NCI-H2029 (cell line): ENCODE measurements around the gene COL19A1.

ENCODE experiments used
- DNase-seq: peaks from one replicate; lab custom pipeline; 2025; lab: John Stamatoyannopoulos, UW

Gene COL19A1

DNA sequence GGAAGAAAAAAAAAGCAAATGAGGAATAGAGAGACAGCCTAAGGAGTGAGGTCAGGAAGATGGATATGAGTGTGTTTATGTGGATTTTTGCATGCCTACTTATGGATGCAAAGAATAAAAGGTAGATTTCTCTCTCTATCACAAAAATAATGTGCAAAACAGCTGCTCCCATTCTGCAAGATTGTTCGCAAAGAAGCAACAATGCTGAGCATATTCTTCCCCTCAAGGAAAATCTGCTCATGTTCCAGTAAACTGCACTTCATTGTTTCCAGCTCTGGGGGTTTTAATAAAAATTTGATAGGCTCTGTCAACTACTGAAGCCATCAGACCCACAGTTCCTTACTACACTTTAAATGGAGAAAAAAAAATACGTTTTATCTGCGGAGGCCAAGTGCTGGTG, 259.2 kb downstream of the COL19A1 start:
- DNase-seq, result no peak

DNA sequence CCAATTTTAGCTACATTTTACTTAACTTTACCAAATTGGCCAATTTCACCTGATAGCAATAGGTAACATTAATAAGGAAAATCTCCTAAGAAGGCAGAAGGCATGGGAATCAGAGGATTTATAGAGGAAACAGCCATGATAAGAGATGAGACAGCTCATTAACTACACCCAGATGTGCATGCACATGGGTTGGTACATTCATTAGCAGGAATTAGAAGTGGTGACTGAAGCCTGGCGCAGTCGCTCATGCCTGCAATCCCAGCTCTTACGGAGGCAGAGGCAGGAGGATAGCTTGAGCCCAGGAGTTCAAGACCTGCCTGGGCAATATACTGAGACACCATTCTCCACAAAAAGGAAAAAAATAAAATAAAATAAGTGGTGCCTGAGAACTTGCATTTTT, 263.0 kb downstream of the COL19A1 start:
- DNase-seq, result no peak

DNA sequence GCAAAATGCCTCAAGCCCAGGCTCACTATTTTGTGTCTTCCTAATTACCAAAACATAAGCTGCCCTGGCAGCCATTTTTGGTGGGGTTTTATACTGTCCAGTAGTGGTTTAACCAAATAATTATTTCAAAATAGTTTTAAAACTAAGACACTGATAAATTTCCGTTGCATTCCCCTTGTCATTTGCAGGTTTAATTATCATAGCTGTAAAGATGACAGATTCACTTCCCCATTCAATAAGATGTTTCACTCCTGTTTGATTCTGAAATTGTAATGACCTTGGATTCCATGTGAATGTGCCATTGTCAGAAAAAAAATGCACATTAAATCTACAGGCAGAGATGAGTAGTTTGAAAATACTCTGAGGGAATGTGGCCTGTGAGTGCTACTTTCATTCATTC, 264.5 kb downstream of the COL19A1 start:
- DNase-seq, result no peak

DNA sequence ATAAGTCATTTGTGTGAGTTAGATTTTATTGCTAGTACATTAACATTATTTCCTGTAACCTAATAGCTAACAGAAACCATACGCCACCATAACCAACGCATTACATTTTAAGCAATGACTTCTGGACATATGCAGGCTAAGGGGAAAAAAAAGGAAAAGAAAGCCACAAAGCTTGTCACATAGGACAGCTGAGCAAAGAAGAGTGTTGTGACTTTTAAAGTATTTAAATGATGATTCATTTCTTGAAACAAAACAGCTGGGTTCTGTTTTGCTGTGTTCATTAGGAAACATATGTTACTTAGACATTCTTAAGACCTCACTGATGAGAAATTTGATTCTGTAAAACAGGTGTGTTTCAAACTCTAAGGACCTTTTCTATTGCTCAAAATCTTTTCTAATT, 265.2 kb downstream of the COL19A1 start:
- DNase-seq, result no peak

DNA sequence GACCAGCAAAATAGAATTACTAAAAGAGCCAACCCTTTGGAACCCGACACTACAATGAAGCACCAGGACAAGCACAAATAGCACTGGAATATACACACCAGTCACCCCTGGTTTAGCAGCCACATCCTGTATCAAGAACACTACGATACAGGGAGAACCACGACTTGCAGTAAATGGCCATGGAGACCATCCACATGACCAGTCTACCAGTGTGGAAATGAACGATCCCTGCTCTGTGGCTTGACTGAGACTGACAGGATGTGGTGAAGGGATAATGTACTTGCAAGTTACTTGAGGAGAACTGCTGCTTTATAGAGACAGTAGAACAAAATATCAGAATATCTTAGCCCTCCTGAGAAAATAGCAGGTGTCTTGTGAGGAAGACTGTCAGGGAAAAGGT, 266.9 kb downstream of the COL19A1 start:
- no peak for DNase-seq

DNA sequence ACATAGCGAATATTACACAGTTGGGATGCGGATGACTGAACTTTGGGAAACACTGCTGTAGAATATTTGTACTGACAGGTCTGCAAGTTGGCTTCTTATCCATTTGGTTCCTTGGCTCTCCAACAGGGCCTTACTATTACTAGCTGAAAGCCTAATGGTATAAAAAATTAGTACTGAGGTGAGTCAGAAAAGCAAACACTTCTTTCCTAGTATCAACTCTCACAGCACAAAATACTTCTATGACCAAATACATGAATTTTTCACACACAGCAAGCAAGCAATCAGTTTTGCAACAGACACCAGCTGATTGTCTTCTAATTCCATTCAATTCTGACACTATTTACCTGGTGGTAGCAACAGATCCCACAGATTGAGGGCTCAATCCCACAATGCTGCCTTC, 268.2 kb downstream of the COL19A1 start:
- no peak for DNase-seq

DNA sequence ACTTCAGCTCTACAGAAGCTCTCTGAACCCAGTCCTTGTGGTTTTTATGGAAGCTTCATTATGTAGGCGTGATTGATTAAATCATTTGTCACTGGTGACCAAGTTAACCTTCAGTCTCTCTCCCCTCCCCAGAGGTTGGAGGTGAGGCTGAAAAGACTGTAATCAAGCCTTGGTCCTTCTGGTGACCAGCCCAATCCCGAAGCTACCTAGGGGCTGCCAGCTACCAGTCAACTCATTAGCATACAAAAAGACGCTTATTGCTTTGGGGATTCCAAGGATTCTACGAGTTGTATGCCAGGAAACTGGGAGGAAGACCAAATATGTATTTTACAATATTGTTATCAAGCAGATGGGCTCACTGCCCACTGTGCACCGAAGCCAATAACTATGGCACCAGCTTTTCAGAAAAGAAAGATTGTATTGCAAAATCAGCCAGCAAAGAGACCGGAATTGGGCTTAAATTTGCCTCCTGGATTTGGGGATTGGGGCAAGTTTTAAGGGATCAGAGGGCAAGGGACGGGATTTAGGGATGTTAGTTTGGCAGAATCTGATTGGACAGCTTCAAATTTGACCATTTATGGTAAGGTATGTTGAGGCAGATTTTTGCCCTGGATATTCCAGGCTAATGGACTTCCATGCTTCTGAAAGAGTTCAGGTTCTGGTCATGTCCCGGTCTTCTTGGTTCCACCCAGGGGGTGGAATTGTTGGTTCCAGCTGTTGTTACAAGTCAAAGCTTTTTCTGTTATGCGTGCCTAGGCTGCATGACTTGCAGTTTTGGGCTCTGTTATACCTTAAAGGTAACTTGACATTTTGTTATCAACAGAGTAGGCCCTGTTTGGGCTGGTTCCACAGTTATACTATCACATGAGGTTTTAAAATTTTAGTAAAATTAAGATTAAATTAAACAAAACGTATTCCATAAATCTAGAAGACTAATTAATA, 269.1 kb downstream of the COL19A1 start:
- no peak for DNase-seq

DNA sequence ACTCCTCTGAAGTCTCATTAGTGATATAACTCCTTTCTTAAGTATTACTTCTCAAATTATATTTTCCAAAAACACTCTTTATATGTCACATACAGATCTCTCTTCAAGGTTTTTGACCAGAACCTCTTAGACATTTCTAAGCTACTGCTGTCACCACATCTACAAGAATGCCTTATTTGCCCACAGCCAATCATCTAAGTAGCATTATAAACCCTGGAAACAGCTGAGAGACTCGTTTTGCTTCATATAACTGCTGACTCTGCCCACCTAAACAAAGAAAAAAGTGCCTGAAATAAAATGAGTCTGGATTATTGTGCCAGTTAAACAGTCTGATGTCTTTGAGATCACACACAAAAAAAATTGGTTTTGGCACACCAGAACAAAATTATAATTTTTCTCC, 270.6 kb downstream of the COL19A1 start:
- no peak for DNase-seq

DNA sequence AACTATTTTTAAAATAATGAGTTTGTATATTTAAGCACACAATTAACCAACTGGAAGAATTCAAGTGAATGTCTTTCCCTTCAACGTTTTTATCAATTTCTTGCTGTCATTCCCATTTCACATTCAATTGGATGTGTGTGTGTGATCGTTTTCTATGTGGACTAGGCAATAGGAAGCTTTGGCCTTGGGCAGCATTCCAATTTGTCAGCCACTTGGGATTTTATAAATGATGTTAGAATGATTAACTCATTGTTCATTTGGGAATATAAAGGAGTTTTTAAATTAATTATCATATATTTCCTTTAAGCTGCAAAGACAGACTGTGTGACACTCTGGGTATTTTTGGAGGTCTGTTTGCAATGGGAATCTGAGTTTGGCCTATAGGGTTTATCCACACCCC, 274.1 kb downstream of the COL19A1 start:
- no peak for DNase-seq

DNA sequence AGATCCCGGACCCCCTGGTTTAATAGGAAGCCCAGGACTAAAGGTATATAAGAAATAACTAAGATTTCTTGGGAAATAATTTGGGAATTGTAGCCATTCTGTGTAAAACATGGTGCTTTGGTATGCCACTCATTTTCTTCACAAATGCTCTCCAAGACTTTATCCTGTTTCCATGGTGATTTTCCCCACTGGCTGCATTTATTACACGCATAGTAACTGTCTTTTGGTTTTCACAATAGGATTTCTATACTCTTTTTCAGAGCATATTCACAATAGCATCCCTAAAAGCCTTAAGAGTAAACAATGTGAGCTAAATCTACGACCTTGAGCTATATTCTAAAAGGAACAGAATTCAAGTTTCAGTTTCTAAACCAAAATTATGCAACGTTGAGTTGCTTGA, 275.7 kb downstream of the COL19A1 start:
- no peak for DNase-seq

DNA sequence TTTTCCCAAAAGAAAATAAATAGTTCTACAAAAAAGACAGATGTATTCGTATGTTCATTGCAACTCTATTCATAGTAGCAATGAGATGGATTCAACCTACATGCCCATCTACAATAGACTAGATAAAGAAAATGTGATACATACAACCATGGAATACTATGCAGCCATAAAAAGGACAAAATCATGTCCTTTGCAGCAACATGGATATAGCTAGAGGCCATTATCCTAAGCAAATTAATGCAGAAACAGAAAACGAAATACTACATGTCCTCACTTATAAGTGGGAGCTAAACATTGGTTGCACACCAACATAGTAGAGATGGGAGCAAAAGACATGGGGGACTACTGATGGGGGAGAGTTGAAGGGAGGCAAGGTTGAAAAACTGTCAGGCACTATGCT, 278.8 kb downstream of the COL19A1 start:
- no peak for DNase-seq

DNA sequence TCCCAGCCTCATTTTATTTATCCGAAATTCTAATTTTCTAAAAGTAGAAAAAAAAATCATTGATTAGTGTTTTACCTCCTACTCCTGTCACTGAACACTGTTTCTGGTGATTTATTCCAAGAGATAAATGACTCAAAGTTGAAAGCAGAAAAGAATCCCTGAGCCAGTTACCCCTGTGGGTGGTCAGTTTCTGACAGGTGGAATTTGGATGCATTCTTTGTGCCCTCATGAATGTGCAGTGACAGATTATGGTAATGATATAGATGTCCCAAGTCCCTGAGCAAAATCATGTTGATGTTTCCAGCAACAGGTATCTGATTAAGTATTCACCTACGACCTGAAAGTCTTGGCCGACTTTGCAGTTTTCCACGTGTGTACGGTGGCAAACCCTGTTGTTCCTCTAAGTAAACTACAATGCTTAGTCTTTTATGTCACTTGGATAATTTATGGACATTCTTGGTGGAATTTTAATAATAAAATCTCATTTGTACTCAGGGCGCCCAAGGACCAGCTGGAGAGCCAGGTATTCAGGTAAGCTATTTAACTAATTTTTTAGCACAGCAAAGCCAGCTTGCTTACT, 282.9 kb downstream of the COL19A1 start:
- DNase-seq, result no peak

DNA sequence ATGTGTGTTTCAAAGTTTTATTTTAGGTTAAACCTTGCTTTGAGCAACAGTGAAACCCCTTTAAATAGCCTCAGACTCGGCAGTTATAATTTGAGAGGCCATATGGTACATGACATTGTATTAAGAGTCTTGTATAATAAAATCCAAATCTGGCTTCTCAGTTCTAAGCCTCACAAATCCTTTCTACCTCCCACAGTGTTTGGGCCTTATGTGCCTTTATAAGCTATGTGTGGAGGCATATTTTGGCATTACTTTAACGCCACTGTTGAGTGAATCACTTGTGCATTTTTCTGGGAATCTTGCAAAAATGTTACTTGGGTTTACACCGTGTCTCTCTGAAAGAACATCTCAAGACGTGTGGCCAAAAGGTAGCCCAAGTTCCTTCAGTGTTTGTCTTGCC, 284.2 kb downstream of the COL19A1 start:
- no peak for DNase-seq

DNA sequence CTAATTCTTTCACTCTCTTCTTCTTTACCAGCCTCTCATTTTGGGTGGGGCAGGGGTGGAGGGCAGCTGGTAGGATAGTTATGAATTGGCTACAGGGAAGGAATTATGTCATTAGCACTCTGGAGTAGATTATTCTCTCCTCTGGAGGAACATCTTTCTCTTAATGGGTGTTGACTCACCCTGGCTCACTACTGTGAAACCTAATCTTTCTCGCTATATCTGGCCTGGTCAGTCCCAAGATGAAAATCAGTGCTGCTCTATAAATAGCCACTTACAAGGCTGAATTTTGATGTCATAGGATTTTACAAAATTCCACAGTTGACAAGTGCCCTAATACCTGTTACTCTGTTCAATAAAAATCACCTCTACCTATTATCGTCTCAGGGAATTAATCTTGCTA, 285.3 kb downstream of the COL19A1 start:
- no peak for DNase-seq

DNA sequence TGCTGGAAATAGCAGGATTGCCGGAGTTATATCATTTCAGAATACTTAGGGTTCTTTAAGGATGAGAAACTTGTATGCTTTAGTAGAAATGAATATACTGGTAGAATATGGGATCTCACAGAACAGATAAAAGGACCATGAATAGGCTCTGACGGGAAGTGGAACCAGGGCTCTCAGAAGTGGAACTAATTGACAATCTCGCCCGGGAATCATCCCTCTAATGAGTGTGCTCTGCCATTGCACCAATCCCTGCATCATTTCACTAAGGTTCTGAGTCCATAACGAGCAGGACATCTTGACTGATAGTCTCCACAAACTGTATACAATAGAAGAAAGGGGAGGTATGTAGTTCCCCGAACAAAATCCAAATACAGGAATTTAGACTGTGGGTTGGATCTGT, 286.4 kb downstream of the COL19A1 start:
- DNase-seq, result no peak

DNA sequence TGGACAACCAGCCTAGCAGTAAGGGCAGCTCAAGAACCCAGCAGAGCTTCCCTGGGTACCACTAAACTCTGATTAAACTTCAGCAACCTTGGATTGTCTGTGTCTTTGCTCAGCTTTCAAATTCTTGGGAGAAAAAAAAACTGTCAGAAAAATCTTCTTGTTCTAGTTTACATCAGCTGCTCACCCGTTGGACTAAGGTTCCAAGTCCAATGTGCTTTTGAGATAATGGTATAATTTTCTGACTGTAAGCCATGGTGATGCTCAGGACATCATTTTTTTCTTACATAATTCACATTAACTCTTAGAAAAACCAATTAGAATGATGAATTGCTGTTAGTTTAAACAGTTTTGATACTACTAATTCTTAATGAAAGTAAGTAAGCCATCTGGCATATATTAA, 290.7 kb downstream of the COL19A1 start:
- DNase-seq, result no peak

DNA sequence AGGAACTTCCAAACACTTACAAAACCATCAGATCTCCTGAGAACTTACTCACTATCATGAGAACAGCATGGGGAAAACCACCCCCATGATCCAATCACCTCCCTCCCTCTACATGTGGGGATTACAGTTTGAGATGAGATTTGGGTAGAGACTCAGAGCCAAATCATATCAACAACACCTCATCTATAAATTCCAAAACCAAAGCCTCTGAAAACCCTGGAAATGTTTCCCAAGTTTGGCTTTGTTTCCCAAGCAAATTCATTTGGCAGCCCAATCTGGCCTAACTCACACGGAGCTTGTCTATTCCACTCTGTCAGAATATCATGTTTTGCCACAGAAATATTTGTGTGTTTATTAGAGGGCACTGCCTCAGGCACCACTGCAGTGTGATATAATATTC, 293.9 kb downstream of the COL19A1 start:
- no peak for DNase-seq

DNA sequence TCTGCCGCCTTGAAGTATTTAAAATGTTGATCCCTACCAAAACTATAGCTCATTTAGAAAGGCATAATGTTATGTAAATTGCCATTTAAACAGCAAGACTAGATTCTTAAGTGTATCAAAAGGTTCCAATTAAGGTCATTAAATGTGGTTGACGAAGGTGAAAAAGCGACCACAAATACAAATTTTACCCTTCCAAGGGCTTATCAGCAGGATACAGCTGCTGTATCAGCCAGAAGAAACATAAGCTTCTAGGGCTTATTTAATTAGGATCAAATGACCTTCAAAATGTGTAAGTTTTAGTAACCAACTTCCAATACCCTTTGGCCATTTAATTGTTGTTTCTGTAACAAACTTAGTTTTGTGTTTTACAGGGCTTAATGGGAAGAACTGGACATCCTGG, 296.6 kb downstream of the COL19A1 start:
- DNase-seq, result no peak

DNA sequence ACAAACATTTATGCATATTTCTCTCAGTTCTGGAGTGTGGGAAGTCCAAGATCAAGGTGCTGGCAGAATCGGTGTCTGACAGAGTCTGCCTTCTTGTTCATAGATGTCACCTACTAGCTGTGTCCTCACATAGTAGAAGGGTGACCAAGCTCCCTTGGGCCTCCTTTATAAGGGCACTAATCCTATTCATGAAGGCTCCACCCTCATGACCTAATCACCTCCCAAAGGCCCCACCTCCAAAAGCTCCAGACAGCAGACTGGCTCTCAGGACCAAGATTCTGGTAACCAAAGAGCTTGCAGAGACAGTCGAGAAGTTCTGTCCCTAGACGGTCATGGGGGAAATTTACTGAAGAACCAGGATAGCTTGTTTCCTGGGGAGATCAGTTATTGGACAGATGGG, 297.4 kb downstream of the COL19A1 start:
- DNase-seq, result no peak

DNA sequence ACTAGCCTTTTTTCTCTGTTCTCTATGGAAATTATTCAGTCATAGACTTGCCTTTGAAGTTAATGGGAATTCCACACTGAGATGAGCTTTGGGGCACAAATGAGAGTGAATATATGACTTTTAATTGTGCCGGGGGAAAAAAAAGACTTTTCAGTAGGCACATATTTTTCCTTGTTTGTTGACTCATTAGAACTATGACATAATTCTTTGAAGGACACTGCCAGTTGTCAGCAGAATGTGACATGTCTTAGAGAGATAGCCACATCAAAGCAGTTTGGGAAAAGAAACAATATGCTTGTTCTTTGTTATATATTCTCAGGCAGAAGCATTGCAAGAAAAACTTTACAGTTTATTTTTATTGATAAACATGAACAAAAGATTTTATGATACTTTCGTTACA, 298.2 kb downstream of the COL19A1 start:
- DNase-seq, result no peak

DNA sequence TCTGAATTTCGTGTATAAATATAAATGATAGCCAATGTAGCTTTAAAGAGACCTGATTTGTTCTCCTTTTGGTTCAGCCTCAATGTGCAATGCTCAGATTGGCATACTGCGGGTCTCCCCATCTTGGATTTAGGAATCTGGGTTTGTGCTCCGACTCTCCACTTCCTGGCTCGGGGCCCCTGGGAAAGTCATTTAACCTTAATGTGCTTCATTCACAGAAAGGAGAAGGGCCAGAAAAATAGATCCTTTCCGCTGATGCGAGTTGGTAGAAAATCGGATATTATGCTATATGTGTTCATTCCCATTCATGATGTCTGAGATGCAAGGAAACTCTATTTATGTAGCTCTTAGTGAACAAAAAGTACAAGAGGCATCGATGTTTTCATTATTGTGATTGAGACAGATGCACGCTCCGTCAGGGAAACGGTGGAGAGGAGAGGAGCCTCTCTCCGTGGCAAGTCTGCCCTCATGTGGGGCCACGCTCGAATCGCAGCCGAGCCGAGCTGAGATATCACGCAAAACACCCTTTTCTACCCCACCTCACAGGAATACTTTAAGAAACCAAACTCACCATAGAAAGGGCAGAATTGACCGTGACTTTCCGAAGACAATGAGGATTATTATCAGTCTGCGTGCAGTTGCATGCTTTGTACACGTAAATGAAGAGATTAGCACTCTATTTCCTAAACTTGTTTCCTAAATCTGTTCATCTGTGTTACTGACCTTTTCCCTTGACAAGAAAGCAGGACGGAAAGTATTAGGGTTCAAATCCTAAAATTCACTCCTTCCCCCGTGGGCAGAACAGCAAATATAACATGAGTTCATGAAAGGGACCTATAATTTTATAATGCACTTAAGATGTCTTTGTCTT, 300.0 kb downstream of the COL19A1 start:
- DNase-seq, result no peak

DNA sequence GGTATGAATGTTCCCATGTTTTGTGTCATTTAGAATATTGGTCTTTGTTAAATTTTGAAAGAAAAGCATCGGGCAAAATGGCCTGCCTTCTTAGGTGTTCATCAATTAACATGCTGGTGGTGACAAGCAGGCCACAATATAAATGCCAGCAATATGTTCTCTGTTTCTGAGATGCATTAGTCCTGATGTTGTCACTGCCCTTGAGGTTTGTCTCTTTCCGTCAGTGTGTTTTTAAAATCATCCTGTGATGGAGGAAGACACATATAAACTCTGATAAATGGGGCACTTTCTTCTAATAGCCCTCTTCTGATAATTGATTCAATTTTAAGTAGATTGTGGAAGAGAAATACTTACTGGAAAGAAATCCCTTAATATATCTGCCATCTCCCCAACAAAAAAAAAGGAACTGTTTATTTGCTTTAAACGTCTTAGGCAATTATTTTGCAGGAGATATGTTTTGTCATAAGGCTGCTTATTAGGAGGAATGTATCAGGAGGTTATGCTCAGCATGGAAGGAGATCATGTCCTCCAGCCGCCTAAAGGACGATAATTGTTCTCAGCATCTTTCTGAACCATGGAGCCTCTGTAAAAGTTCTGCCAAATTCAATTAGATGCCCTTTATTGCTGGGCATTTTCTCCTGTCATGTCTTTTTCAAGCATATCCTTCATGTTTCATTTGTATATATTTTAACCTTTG, 302.5 kb downstream of the COL19A1 start:
- DNase-seq, result no peak
